ENCODE measurements around the gene SLC27A4.

The SLC27A4 gene

DNA sequence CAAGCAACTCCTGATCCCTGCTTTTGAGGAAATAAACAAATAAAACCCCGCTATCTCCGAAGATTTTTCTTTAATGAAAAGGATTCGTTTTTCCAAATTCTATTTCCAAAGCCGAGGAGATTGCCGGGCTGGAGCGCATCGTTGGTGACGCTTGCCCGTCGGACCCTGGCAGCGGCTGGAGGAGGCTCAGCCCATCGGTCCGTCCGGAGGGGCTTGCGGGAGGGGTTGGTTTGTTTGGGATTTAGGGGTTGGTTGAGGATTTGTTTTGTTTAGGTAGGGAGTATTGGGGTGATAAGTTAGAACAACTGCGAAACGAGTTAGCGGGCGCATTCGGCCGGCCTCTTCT is 51.6 kb downstream of the SLC27A4 start:
- DNase-seq (ENCODE audit: low read depth), result no peak

GRCh38 chr9:128392302-128393144 is 52.2 kb downstream of the SLC27A4 start:
- no peak for DNase-seq (ENCODE audit: low read depth)

- DNase-seq (ENCODE audit: low read depth), result no peak
Observed at GRCh38 chr9:128393145-128393775, 52.9 kb downstream of the SLC27A4 start.

GRCh38 chr9:128393970-128394369 is 53.6 kb downstream of the SLC27A4 start:
- DNase-seq (ENCODE audit: low read depth), result no peak

DNA sequence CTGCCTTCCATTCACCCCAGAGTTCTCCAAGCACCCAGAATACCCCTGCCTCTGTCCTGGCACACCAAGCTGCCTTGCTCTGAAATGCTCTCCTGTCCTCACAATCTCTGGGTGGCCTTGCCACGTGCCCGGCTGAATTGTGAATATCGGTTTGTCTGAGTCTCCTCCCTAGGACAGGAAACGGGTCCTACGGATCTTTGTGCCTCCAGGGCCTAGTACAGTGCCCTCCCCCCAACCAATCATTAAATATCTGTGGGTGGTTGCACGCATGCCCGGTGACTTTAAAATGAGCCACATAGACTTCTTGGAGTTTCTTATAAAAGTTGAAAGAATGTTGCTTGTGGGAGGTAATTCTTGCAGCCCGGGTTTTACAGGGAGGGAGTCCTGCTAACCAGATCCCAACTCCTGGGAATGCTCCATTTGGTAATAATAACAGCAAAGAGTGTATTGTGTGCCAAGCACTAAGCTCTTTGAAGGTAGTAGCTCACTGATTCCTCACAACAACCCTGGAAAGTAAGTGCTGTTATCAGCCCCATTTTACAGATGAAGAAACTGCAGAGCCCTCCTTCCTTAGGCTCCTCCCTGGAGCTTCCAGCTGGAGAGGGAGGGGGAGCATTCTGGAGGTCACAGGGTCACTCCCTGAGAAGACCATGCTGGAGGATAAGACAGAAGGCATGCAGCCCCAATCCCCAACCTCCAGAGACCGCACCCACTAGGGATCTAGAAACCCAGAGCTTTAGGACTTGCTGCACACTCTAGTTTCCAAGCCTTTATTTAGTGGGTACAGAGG is 54.2 kb downstream of the SLC27A4 start:
- no peak for DNase-seq (ENCODE audit: low read depth)

- DNase-seq (ENCODE audit: low read depth), result no peak
Observed at GRCh38 chr9:128396970-128397613, 56.8 kb downstream of the SLC27A4 start.

GRCh38 chr9:128397831-128398230 is 57.5 kb downstream of the SLC27A4 start:
- DNase-seq (ENCODE audit: low read depth), result no peak

DNA sequence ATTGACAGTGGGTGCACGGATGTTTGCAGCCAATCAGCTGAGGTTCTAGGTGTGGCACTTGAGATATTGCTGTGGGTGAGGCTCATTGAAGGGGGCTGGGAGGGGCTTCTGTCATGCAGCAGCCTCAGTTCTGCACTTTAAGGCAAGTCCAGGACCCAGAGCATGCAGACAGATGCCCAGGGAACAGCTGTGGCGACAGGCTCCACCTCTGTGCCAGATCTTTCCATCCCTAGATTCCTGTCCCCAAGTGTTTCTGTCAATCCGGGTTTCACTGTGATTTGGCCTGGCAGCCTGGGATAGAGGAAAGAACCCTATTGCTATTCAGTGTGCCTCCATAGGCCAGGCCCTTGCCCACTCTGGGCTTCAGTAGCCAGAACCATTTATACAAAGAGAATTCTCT is 59.5 kb downstream of the SLC27A4 start:
- DNase-seq (ENCODE audit: low read depth), result no peak

GRCh38 chr9:128404560-128404959 is 64.2 kb downstream of the SLC27A4 start:
- DNase-seq (ENCODE audit: low read depth), result no peak

DNA sequence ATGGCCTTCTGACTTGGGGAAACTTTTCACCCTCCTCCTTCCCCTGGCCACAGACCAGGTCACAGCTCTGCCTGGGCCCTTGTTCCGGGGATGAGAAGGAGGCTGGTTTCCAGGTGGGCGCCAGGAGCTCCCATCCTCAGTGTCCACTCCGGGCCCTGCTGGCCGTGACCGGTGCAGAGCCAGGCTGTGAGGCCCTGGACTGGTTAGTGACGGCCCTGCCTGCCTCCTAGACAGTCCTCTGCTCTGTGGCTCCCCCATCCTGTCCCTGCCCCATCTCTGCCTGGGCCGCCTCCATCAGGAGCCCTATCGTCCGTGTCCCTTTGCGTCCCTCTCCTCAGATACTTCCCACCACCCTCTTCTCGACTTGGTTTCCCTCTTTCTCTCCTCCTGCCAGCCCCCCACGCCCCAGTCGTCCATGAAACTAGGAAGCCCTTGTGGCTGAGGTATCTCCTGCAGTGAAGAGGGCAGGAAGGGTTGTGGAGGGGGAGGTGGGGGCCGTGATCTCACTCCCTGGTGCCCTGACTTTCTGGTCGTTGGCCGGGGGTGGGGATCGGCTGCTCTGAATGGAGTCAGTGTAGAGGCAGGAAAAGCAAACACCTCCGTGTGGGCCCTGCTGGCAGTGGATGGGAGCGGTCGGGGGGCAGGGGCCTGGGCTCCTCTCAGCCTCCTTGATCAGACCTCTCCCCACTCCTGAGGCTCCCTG is 64.9 kb downstream of the SLC27A4 start:
- no peak for DNase-seq (ENCODE audit: low read depth)

GRCh38 chr9:128405780-128406171 is 65.4 kb downstream of the SLC27A4 start:
- no peak for DNase-seq (ENCODE audit: low read depth)

- DNase-seq (ENCODE audit: low read depth), result no peak
Observed at GRCh38 chr9:128406848-128407391, 66.6 kb downstream of the SLC27A4 start.

GRCh38 chr9:128408963-128409431 is 68.7 kb downstream of the SLC27A4 start:
- no peak for DNase-seq (ENCODE audit: low read depth)

DNA sequence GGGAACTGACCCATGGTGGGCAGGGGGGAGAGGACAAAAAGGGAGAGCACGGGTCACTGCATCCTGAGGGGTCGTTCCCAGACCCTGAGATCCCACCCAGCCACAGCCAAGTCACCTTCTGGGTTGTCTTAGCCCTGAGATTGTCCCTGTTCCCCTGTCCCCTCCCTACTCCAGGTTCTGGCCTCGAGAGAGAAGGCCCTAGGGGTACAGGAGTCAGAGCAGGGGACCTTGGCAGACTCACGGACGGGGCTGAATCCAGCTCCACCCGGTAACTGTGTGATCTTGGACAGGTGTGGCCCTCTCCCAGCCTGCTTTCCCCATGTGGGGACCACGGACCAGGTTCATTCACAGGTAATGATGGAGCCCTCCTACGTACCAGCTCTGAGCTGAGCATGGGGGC is 69.1 kb downstream of the SLC27A4 start:
- no peak for DNase-seq (ENCODE audit: low read depth)

GRCh38 chr9:128409978-128410377 is 69.7 kb downstream of the SLC27A4 start:
- DNase-seq (ENCODE audit: low read depth), result no peak
